Endothelial cell of umbilical vein (primary cell): ENCODE results near the gene CXCL17.

Experiments
- EZH2 ChIP-seq: IDR thresholded peaks from 2 replicates; pipeline ENCODE4 v1.6.1; 2012; ENCODE audit warnings: borderline replicate concordance, low read depth, mild to moderate bottlenecking, moderate library complexity, low read length, inconsistent platforms; ENCODE audit not compliant: severe bottlenecking
- GATA2 ChIP-seq: IDR thresholded peaks from 2 replicates; pipeline ENCODE4 v1.7.0; 2011; ENCODE audit warnings: low read depth, mild to moderate bottlenecking, moderate library complexity, mixed read lengths, low read length; ENCODE audit not compliant: insufficient read length, insufficient read depth
- JUN ChIP-seq: IDR thresholded peaks from 2 replicates; pipeline ENCODE4 v1.6.1; 2011; ENCODE audit warnings: borderline replicate concordance, low read depth; ENCODE audit not compliant: insufficient read length, insufficient read depth
- POLR2A ChIP-seq: IDR thresholded peaks from 2 replicates; pipeline ENCODE4 v1.6.1; 2012; ENCODE audit warnings: low read depth, mild to moderate bottlenecking, control low read depth, low read length
- TF ChIP-seq, protein P1 (sequence below), 2 donors: IDR thresholded peaks; 1 replicate in 1 of 2; 2 replicates in 1 of 2; pipeline ENCODE4 v1.5.1; 2011; ENCODE audit warnings: low read length in 2 of 2, mild to moderate bottlenecking in 2 of 2, moderate library complexity in 2 of 2, control low read depth in 1 of 2, inconsistent platforms in 1 of 2, low read depth in 1 of 2; ENCODE audit not compliant: insufficient read depth in 1 of 2; ENCODE audit errors: extremely low read depth in 1 of 2

DNA sequence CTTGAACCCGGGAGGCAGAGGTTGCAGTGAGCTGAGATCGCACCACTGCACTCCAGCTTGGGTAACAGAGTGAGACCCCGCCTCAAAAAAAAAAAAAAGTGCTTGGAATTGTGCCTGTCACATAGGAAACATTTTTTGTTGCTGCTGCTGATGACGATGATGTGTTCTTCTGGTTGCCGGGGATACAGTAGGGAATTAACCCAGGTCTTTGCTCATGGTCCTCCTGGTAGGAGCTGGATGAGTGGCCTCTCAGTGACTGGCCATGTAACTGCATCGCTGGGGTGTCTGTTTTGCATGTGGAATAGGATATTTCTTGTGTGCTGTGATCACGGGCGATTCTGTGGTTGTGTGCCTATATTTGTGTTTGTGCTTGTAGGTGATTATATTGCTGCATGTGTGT, 48.0 kb downstream of the CXCL17 start:
- TF ChIP-seq POLR2A (no peak), GATA2 (no peak), EZH2 (no peak), JUN (no peak)
- TF ChIP-seq, protein P1, sequence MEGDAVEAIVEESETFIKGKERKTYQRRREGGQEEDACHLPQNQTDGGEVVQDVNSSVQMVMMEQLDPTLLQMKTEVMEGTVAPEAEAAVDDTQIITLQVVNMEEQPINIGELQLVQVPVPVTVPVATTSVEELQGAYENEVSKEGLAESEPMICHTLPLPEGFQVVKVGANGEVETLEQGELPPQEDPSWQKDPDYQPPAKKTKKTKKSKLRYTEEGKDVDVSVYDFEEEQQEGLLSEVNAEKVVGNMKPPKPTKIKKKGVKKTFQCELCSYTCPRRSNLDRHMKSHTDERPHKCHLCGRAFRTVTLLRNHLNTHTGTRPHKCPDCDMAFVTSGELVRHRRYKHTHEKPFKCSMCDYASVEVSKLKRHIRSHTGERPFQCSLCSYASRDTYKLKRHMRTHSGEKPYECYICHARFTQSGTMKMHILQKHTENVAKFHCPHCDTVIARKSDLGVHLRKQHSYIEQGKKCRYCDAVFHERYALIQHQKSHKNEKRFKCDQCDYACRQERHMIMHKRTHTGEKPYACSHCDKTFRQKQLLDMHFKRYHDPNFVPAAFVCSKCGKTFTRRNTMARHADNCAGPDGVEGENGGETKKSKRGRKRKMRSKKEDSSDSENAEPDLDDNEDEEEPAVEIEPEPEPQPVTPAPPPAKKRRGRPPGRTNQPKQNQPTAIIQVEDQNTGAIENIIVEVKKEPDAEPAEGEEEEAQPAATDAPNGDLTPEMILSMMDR (IDR thresholded peaks at IDR 0.05; ENCODE audit: extremely low read depth in 1 of 2, insufficient read depth in 1 of 2, low read depth in 1 of 2, low read length in 2 of 2): no peak
